ENCODE data around the gene TANGO6. TPM values are rescaled to one million over a fixed set of nuclear protein-coding genes. Genes with fewer than 3 reads are reported as not detected.
"Not testable (repeated sequence)": the region's sequence is repeated elsewhere in the genome, so short reads cannot be mapped to it uniquely, and the experiment has no call there.

TANGO6 gene
- polyA plus RNA-seq, 6 donors from 2014 or later: 8.5 to 17.0 (median 10.8) TPM

DNA sequence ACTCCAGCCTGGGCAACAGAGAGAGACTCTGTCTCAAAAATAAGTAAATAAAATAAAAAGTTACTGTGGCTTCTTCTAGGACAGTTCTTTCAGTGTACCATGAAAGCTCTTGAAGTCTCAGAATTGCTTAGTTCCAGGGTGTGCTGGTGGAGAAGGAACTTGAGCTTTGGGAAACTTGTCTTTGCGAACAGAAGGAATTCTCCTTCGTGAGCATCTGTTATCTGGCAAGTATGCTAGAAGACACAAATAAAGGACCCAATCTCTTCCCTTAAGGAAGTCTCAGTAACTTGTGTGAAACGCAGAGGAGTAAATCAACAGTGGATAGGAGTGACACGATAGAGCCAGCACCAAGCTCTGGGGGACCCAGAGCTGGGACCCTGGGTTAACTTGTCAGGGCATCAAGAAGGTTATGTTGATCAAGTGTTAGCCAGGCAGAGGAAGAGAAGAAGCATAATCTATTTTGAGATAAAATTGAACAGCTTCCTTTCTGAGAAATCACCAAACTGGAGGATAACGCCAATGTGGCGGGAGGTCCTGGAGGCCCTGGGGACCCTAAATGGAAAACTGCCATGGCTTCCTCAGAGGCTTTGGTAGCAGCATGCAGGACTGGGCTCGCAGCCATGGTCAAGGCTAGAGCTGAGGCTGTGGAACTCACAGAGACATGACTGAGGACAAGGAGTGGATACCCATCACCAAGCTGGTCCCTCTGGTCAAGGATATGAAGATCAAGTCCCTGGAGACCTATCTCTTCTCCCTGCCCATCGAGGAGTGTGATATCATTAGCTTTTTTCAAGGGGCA, 190.0 kb downstream of the TANGO6 start:
- Mint-ChIP-seq H3K27me3 (no peaks in the 10 kb centered on the region), H3K4me1 (peaks cover 0 to 7% (median 0%) of the 10 kb centered on the region in 3 donors), H3K27ac (no peak overlapping the region), H3K36me3 (peaks cover 8 to 15% of the 10 kb centered on the region in 2 donors), H3K4me3 (no peak overlapping the region), H3K9me3 (no peaks in the 10 kb centered on the region)
- DNase-seq (no peak), ATAC-seq (ENCODE audit: low read depth in 2 of 2) (no peak)

DNA sequence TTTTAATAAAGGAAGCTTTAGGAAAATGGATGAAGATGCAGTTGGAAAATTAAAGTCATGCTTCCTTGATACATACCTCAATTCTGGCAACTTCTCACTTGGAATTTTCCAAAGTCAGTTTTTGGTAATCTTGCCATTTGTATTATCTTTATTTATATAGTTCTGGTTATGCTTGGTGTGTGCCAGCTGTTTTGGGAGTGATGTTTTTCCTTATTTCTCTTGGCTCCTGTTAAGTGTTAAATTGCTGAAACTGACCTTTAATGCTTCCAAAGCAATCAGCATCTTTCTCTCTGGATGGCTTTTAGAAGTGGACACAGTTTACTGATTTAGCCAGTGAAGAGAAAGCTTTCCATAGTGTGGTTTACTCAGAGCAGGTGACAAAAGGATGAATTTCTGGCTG, 192.0 kb downstream of the TANGO6 start:
- Mint-ChIP-seq H3K4me1 (no peaks in the 10 kb centered on the region), H3K9me3 (no peaks in the 10 kb centered on the region), H3K4me3 (no peak overlapping the region), H3K36me3 (peaks cover 15 to 20% of the 10 kb centered on the region in 2 donors), H3K27me3 (no peaks in the 10 kb centered on the region), H3K27ac (no peak overlapping the region)
- ATAC-seq (ENCODE audit: low read depth in 2 of 2) (no peak), DNase-seq (no peak)

GRCh38 chr16:69036399-69037091, 193.2 kb downstream of the TANGO6 start:
- Mint-ChIP-seq H3K4me1 (no peaks in the 10 kb centered on the region), H3K36me3 (peaks cover 22% of the 10 kb centered on the region in 2 donors), H3K9me3 (peaks cover 0 to 3% (median 2%) of the 10 kb centered on the region in 7 donors), H3K4me3 (no peak overlapping the region), H3K27ac (peak overlapping the region in 1 of 6 donors; percentile 58), H3K27me3 (no peaks in the 10 kb centered on the region)
- no peak for DNase-seq
- no peak for ATAC-seq (ENCODE audit: low read depth in 2 of 2)

DNA sequence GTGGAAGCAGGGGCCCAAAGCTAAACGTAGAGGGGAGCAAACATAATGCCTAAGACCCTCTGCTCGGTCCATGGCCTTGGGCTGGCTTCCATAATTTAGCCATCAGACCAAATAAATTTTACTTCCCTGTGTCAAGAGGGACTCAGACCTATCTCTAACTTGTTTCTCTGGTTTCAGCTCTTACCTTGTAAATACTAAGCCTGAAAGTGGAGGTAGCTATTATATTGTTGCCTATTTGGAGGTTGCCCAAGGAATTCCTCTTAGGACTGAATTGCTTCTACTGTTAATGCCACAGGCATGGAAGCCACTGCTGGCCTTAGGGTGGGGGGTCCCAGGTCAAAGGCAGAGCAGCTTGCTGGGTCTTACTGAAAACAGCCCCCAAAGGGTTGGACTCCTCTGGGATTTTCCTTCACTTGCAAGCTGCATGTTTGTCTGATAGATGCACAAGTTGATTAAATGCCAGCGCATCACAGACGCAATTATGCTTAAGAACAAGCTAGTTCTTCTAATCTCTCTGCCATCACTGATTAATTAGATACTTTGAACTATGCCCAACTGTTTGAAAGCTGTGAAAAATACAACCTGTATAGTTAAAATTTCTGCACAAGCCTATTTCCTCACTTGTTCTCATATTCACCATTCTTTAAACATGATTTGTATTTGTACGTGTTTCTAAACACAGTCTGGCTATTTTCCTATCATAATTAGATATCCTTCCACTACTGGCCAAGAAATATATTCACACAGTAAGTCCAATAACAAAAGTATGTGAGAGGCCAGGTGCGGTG, 194.2 kb downstream of the TANGO6 start:
- Mint-ChIP-seq H3K9me3 (peaks cover 0 to 7% (median 3%) of the 10 kb centered on the region in 7 donors), H3K27ac (no peak overlapping the region), H3K27me3 (no peaks in the 10 kb centered on the region), H3K4me3 (no peak overlapping the region), H3K36me3 (peaks cover 29 to 32% of the 10 kb centered on the region in 2 donors), H3K4me1 (no peaks in the 10 kb centered on the region)
- DNase-seq (no peak), ATAC-seq (ENCODE audit: low read depth in 2 of 2) (no peak)

- Mint-ChIP-seq H3K27ac (no peak overlapping the region), H3K4me1 (no peaks in the 10 kb centered on the region), H3K27me3 (no peaks in the 10 kb centered on the region), H3K36me3 (peaks cover 30 to 37% of the 10 kb centered on the region in 2 donors), H3K9me3 (peaks cover 0 to 7% (median 3%) of the 10 kb centered on the region in 7 donors), H3K4me3 (no peak overlapping the region)
- no peak for DNase-seq
- ATAC-seq (ENCODE audit: low read depth in 2 of 2): no peak
Observed at GRCh38 chr16:69039333-69039941, 196.1 kb downstream of the TANGO6 start.

DNA sequence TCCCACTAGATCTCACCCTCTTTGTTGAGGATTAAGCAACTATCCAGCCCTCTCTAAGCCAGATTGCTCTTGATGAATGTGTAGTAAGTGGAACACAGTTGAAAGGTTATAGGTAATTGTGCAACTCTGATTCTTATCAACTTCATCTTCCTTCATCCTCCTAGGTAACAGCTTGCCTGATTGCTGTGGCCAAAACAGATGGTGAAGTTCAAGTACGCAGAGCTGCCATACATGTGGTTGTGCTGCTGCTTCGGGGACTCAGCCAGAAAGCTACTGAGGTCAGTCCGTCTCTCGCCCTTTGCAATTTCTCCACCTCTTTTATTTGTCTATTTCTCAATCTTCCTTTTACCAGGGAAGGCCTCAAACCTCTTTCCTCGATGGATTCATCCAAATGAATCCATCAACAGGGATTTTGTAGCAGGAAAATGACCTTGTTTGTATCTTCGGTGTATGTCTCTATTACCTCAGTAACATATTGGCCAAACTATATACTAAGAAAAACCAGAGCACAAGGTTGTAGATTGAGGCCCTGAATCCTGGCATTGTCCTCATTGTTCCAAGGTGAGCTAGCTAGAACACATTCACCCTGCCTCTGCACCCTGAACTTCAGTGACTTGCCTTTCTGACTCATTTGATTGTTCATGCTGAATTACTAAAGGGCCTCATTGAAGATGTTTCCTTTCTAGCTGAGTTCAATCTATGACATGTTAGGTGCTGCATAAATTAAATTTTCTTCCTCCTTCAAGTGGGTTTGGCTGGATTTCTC, 197.0 kb downstream of the TANGO6 start:
- ATAC-seq (ENCODE audit: low read depth in 2 of 2): no peak
- H3K36me3 Mint-ChIP-seq: peaks cover 30 to 37% of the 10 kb centered on the region in 2 donors
- H3K27ac Mint-ChIP-seq: peak overlapping the region in 1 of 6 donors; percentile 61
- peaks cover 0 to 7% (median 3%) of the 10 kb centered on the region in 7 donors for H3K9me3 Mint-ChIP-seq
- no peak for DNase-seq
- no peak overlapping the region for H3K4me3 Mint-ChIP-seq
- no peaks in the 10 kb centered on the region for H3K4me1 Mint-ChIP-seq
- H3K27me3 Mint-ChIP-seq: no peaks in the 10 kb centered on the region

GRCh38 chr16:69048328-69049120, 205.2 kb downstream of the TANGO6 start:
- H3K9me3 Mint-ChIP-seq: no peaks in the 10 kb centered on the region

GRCh38 chr16:69049146-69049545, 205.8 kb downstream of the TANGO6 start:
- H3K36me3 Mint-ChIP-seq: peaks cover 0 to 3% of the 10 kb centered on the region in 2 donors
- DNase-seq (no peak), ATAC-seq (ENCODE audit: low read depth in 2 of 2) (no peak)
- no peaks in the 10 kb centered on the region for H3K9me3 Mint-ChIP-seq
- H3K4me1 Mint-ChIP-seq: no peaks in the 10 kb centered on the region
- no peak overlapping the region for H3K27ac Mint-ChIP-seq
- H3K27me3 Mint-ChIP-seq: no peaks in the 10 kb centered on the region
- no peak overlapping the region for H3K4me3 Mint-ChIP-seq

More at GRCh38 chr16:69048328-69049120, 205.2 kb downstream of the TANGO6 start:
- no peaks in the 10 kb centered on the region for H3K27me3 Mint-ChIP-seq
- no peak for DNase-seq
- no peak overlapping the region for H3K4me3 Mint-ChIP-seq
- no peak for ATAC-seq (ENCODE audit: low read depth in 2 of 2)
- no peak overlapping the region for H3K27ac Mint-ChIP-seq
- no peaks in the 10 kb centered on the region for H3K4me1 Mint-ChIP-seq
- peaks cover 2 to 4% of the 10 kb centered on the region in 2 donors for H3K36me3 Mint-ChIP-seq

GRCh38 chr16:69049603-69050375, 206.5 kb downstream of the TANGO6 start:
- no peak overlapping the region for H3K27ac Mint-ChIP-seq
- no peaks in the 10 kb centered on the region for H3K27me3 Mint-ChIP-seq
- H3K9me3 Mint-ChIP-seq: no peaks in the 10 kb centered on the region
- no peak for ATAC-seq (ENCODE audit: low read depth in 2 of 2)
- no peaks in the 10 kb centered on the region for H3K4me1 Mint-ChIP-seq
- no peak overlapping the region for H3K4me3 Mint-ChIP-seq
- DNase-seq: no peak
- peaks cover 0 to 3% of the 10 kb centered on the region in 2 donors for H3K36me3 Mint-ChIP-seq

DNA sequence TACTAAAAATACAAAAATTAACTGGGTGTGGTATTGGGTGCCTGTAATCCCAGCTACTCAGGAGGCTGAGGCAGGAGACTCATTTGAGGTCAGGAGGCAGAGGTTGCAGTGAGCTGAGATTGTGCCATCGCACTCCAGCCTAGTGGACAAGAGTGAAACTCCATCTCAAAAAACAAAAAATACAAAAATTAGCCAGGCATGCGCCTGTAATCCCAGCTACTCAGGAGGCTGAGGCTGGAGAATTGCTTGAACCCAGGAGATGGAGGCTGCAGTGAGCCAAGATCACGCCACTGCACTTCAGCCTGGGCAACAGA, 208.1 kb downstream of the TANGO6 start:
- not testable (repeated sequence) for H3K9me3 Mint-ChIP-seq; H3K27me3 Mint-ChIP-seq; ATAC-seq (ENCODE audit: low read depth in 2 of 2); H3K4me3 Mint-ChIP-seq; H3K27ac Mint-ChIP-seq; H3K36me3 Mint-ChIP-seq; DNase-seq; H3K4me1 Mint-ChIP-seq

DNA sequence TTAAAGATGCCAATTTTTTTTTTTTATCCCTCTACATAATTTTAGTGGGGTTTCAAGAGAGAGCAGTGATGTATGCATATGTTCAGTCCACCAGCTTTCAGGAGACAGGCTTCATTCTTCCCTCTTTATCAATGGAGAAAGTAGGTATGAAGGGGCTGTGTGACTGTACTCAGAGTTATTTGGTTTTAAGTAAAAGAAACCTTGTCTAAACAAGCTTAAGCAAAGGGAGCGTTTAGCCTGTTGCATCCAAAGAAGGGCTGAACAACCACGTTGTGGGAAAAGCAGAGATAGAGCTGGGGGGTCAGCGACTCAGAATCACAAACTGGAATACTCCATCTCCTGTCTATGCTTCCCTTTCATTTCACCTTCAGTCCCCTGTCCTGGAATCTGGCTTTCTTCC, 211.7 kb downstream of the TANGO6 start:
- no peaks in the 10 kb centered on the region for H3K4me1 Mint-ChIP-seq
- no peaks in the 10 kb centered on the region for H3K27me3 Mint-ChIP-seq
- H3K36me3 Mint-ChIP-seq: peaks cover 0 to 4% of the 10 kb centered on the region in 2 donors
- H3K4me3 Mint-ChIP-seq: no peak overlapping the region
- no peak overlapping the region for H3K27ac Mint-ChIP-seq
- DNase-seq (no peak), ATAC-seq (ENCODE audit: low read depth in 2 of 2) (no peak)
- H3K9me3 Mint-ChIP-seq: no peaks in the 10 kb centered on the region

DNA sequence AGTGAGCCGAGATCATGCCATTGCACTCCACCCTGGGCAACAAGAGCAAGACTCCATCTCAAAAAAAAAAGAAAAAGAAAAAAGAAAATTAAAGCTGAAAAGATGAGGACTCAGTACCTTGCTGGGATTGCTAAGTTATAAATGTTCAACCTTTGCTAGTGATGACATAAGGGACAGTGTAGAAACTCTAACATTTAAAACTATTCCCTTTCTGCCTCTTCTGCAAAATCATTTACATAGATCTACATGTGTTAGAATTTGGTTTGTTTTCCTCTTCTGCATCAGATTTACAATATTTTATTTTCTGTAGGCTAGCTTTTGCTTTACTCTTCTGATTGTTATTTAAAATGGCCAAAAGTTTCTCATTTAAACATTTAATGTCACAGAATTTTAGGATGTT, 212.6 kb downstream of the TANGO6 start:
- Mint-ChIP-seq H3K9me3 (no peaks in the 10 kb centered on the region), H3K36me3 (peaks cover 0 to 4% of the 10 kb centered on the region in 2 donors), H3K4me3 (no peak overlapping the region), H3K4me1 (no peaks in the 10 kb centered on the region), H3K27ac (peak overlapping the region in 1 of 6 donors; percentile 21), H3K27me3 (no peaks in the 10 kb centered on the region)
- no peak for ATAC-seq (ENCODE audit: low read depth in 2 of 2)
- no peak for DNase-seq

All from naive B cell (primary cell).